K562 (cell line): ENCODE measurements around the gene ABCC11. TPM values are rescaled to one million over a fixed set of nuclear protein-coding genes. Genes with fewer than 3 reads are reported as not detected.

Experiments
- ATAC-seq: fragments of 200-7000 bp; cut with Tn5 transposase; 3 replicates; pipeline ENCODE4 v1.9.1; 2020; ENCODE audit warnings: moderate library complexity
- BruUV-seq: library from RNA; stranded (reverse); fragments of 400-500 nt; replicated peaks from 2 replicates; lab custom pipeline; 2021; lab: Mats Ljungman, UMichigan
- CTCF ChIA-PET: fragments of 300-600 bp; formaldehyde crosslinking; extraction: SDS; loops from one replicate; lab custom pipeline; 2021; ENCODE audit warnings: low intra/inter-chr PET ratio; lab: Yijun Ruan, JAX
- POLR2A ChIA-PET: fragments of 300-600, 350-650 bp; sonication (Branson Sonifier 250); formaldehyde crosslinking; extraction: SDS; loops from one replicate; lab custom pipeline; 2021; ENCODE audit warnings: antibody characterized with exemption, inconsistent platforms; lab: Yijun Ruan, JAX
- DNase-seq, 4 experiments: peaks; one replicate each; pipeline versions ENCODE4 v3.0.0 to v3.0.0-alpha.2; 2011 to 2018; ENCODE audit warnings: low spot score in 3 of 4, mixed read lengths in 3 of 4; ENCODE audit errors: extremely low read depth in 1 of 4
- FAIRE-seq: peaks from 2 replicates; lab custom pipeline; 2011; peaks lifted over from hg19 to GRCh38; lab: Jason Lieb, UNC
- H2AFZ ChIP-seq: 2 replicates; pipeline ENCODE4 v1.6.0; 2011; ENCODE audit warnings: low read depth, low read length, control low read depth, inconsistent platforms
- H3K27ac ChIP-seq: fragments of 200-600 bp; 3 replicates; pipeline ENCODE4 v1.8.0; 2011; ENCODE audit warnings: low read depth, mild to moderate bottlenecking, control low read depth, inconsistent platforms, low read length, moderate library complexity, mixed read lengths; ENCODE audit errors: extremely low read depth
- H3K27me3 ChIP-seq, 2 experiments: fragments of 300-600 bp in 1 of 2; 2 replicates in 1 of 2; 3 replicates in 1 of 2; pipeline versions ENCODE4 v1.6.0 to v1.8.0; 2011; ENCODE audit warnings: inconsistent platforms in 2 of 2, low read length in 2 of 2, mild to moderate bottlenecking in 1 of 2, mixed read lengths in 1 of 2, moderate library complexity in 1 of 2; ENCODE audit not compliant: control insufficient read depth in 2 of 2, insufficient read depth in 2 of 2
- H3K36me3 ChIP-seq: fragments of 300-600 bp; 3 replicates; pipeline ENCODE4 v1.8.0; 2011; ENCODE audit warnings: mild to moderate bottlenecking, low read length, inconsistent platforms; ENCODE audit not compliant: control insufficient read depth, insufficient read depth
- H3K4me1 ChIP-seq, 2 experiments: fragments of 200-600 bp in 1 of 2; replicated peaks in 1 of 2; 2 replicates in 1 of 2; 3 replicates in 1 of 2; pipeline versions ENCODE4 v1.5.1 to v1.8.0; 2011; ENCODE audit warnings: inconsistent platforms in 2 of 2, low read length in 2 of 2, mild to moderate bottlenecking in 1 of 2, mixed read lengths in 1 of 2, moderate library complexity in 1 of 2; ENCODE audit not compliant: control insufficient read depth in 2 of 2, insufficient read depth in 2 of 2
- H3K4me2 ChIP-seq: 2 replicates; pipeline ENCODE4 v1.6.1; 2011; ENCODE audit warnings: low read length, control low read depth, inconsistent platforms, mixed read lengths; ENCODE audit not compliant: insufficient read depth
- H3K4me3 ChIP-seq: fragments of 200-600 bp; sonication (generic), shearing (Covaris generic); 2 replicates; pipeline ENCODE4 v1.5.1; 2016; ENCODE audit warnings: control low read depth, inconsistent platforms
- H3K79me2 ChIP-seq: fragments of 200-600 bp; 3 replicates; pipeline ENCODE4 v1.8.0; 2011; ENCODE audit warnings: low read length, inconsistent platforms; ENCODE audit not compliant: control insufficient read depth, insufficient read depth
- H3K9ac ChIP-seq, 2 experiments: 2 replicates each; pipeline versions ENCODE4 v1.6.0 to v1.6.1; 2011; ENCODE audit warnings: low read depth in 2 of 2, low read length in 2 of 2, control low read depth in 1 of 2, inconsistent platforms in 1 of 2, mild to moderate bottlenecking in 1 of 2, mixed read lengths in 1 of 2; ENCODE audit not compliant: insufficient read depth in 1 of 2
- H3K9me1 ChIP-seq: one replicate; pipeline ENCODE4 v1.6.0; 2011; ENCODE audit warnings: inconsistent platforms, mild to moderate bottlenecking, low read length, moderate library complexity; ENCODE audit not compliant: control insufficient read depth, insufficient read depth
- H3K9me3 ChIP-seq: replicated peaks from 2 replicates; pipeline ENCODE4 v1.5.1; 2011; ENCODE audit warnings: low read depth, low read length, inconsistent platforms; ENCODE audit not compliant: control insufficient read depth, insufficient read depth
- H4K20me1 ChIP-seq: replicated peaks from 2 replicates; pipeline ENCODE4 v1.6.1; 2011; ENCODE audit warnings: low read length, inconsistent platforms, mixed read lengths; ENCODE audit not compliant: control insufficient read depth, insufficient read depth
- ARID2 ChIP-seq: fragments of 450-650 bp; IDR thresholded peaks from 2 replicates; pipeline ENCODE4 v1.6.1; 2017; ENCODE audit warnings: antibody characterized with exemption, mild to moderate bottlenecking
- BHLHE40 ChIP-seq: IDR thresholded peaks from 2 replicates; pipeline ENCODE4 v1.6.1; 2011; ENCODE audit warnings: low read length, improper control_type of control experiment
- CC2D1A ChIP-seq: fragments of 450-650 bp; IDR thresholded peaks from 2 replicates; pipeline ENCODE4 v1.6.1; 2017; ENCODE audit warnings: mild to moderate bottlenecking
- HNRNPUL1 ChIP-seq: fragments of 200-400 bp; formaldehyde crosslinking; IDR thresholded peaks from 2 replicates; pipeline ENCODE4 v1.6.1; 2017; ENCODE audit warnings: low read length
- MAX ChIP-seq: sonication (generic); formaldehyde crosslinking; IDR thresholded peaks from 2 replicates; pipeline ENCODE4 v1.9.0; 2022; ENCODE audit warnings: mild to moderate bottlenecking, missing genetic modification reagents
- MTA3 ChIP-seq: fragments of 450-650 bp; formaldehyde crosslinking; IDR thresholded peaks from 2 replicates; pipeline ENCODE4 v1.6.1; 2017; ENCODE audit warnings: mild to moderate bottlenecking, borderline replicate concordance
- MXI1 ChIP-seq: IDR thresholded peaks from 2 replicates; pipeline ENCODE4 v1.6.1; 2011; ENCODE audit warnings: low read depth, mild to moderate bottlenecking, improper control_type of control experiment, low read length
- RAD21 ChIP-seq, 2 experiments: fragments of 250-450 bp in 1 of 2; fragments of 450-650 bp in 1 of 2; sonication (Bioruptor Pico) in 1 of 2; formaldehyde crosslinking in 1 of 2; IDR thresholded peaks in 1 of 2; conservative IDR thresholded peaks in 1 of 2; 2 replicates each; pipeline versions ENCODE4 v1.4.0 to v1.8.0; 2020 to 2022; ENCODE audit warnings: mild to moderate bottlenecking in 2 of 2, moderate library complexity in 1 of 2
- SIX5 ChIP-seq, 2 experiments: IDR thresholded peaks; 2 replicates each; pipeline ENCODE4 v1.6.1; 2011; ENCODE audit warnings: low read length in 2 of 2, borderline replicate concordance in 1 of 2, low read depth in 1 of 2, mild to moderate bottlenecking in 1 of 2, moderate library complexity in 1 of 2; ENCODE audit not compliant: insufficient read depth in 1 of 2
- SMAD4 ChIP-seq: fragments of 250-450 bp; sonication (Bioruptor Pico); conservative IDR thresholded peaks from 2 replicates; pipeline ENCODE4 v1.8.0; 2021; ENCODE audit warnings: inconsistent platforms, mild to moderate bottlenecking, moderate library complexity
- STAG1 ChIP-seq: sonication (generic); formaldehyde crosslinking; IDR thresholded peaks from 2 replicates; pipeline ENCODE4 v1.5.0; 2020; ENCODE audit warnings: missing genetic modification reagents, borderline replicate concordance
- TBP ChIP-seq: optimal IDR thresholded peaks from 2 replicates; pipeline ENCODE3; 2011; ENCODE audit warnings: low read depth, low read length, improper control_type of control experiment
- WGBS: fragments of 100-300 bp; shearing (Covaris generic); methylation state at CpG from one replicate; pipeline ENCODE4 v1.1.6; 2016; ENCODE audit warnings: low coverage, mixed read lengths; ENCODE audit not compliant: insufficient coverage; ENCODE audit errors: missing lambda C conversion rate; 5-methylcytosine and 5-hydroxymethylcytosine counted together
- in situ Hi-C: fragments of 300-500 bp; cut with MboI; formaldehyde crosslinking; loops from 4 replicates; pipeline ENCODE4 v1.15.0; 2018; ENCODE audit warnings: inconsistent platforms, mixed read lengths
- intact Hi-C: fragments of 100-400 bp; cut with micrococcal nuclease; formaldehyde crosslinking; loops from 2 replicates; pipeline ENCODE4 v1.14.2; 2022
- polyA plus RNA-seq, 8 experiments: library from polyadenylated mRNA; depleted of rRNA in 4 of 8; stranded (reverse) in 5 of 8; unstranded in 3 of 8; fragments of >200 nt; fragmentation: Nextera tagmentation in 2 of 8; fragmentation: Illumina TruSeq in 1 of 8; extraction: Ambion mirVana in 2 of 8; extraction: Trizol in 1 of 8; gene quantifications; 2 replicates each; pipeline versions ENCODE4 v1.2.1 to v1.2.3, GENCODE V29; 2011 to 2014; ENCODE audit warnings: inconsistent platforms in 1 of 8, missing spikeins in 1 of 8
- total RNA-seq, 7 experiments: library from RNA; depleted of rRNA in 6 of 7; stranded (reverse); fragments of >200 nt in 6 of 7; fragmentation: Illumina TruSeq in 2 of 7; extraction: Trizol in 2 of 7; gene quantifications; 2 replicates each; pipeline versions ENCODE4 v1.2.1 to v1.2.3, GENCODE V29; 2011 to 2021; ENCODE audit warnings: low replicate concordance in 1 of 7
- TF ChIP-seq, protein P1 (sequence below): fragments of 450-650 bp; formaldehyde crosslinking; IDR thresholded peaks from 2 replicates; pipeline ENCODE4 v1.4.0; 2020; ENCODE audit warnings: mild to moderate bottlenecking, moderate library complexity
- TF ChIP-seq, protein P2 (sequence below): sonication (generic); formaldehyde crosslinking; IDR thresholded peaks from 2 replicates; pipeline ENCODE4 v1.8.0; 2023; ENCODE audit warnings: missing genetic modification reagents, mild to moderate bottlenecking, borderline replicate concordance

Gene ABCC11
- total and polyA plus RNA-seq, 9 of the 15 experiments (the other 6 are each of a cell fraction or from before 2014, with no cell fraction given) = 0.04 to 0.14 (median 0.04) TPM; not detected in 6

DNA sequence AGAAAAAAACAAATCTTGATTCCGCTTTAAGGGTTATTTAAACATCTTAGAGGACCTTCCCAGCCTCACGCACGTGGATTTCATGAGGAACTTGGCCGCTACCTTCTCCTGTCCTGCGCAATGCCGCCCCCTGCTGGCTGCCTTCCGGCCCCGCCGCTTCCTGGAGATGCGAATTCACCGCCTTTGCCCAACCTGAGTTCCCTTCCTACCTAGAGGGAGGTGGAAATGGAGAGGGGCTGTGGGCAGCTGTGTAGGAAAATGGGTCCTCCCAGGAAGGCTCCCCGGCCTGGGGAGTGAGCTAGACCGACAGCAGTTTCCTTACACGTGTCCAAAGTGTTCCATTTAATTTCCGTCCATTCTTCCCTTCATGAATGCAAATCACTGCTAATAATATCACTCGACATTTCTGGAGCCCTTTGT, 90.5 kb downstream of the ABCC11 start:
- peak overlapping the region; percentile 75; the same call in 1 of the 2 replicates for H2AFZ ChIP-seq
- in situ Hi-C loops = no loop called here
- intact Hi-C loops = loop anchor here (1.0 to 10.0 kb wide), 4 partner anchors 38 to 1120 kb away; no protein-coding TSS in a partner anchor
- peaks cover 0 to 3% of the 10 kb centered on the region in 2 experiments; a peak in 2 of 5 replicates for H3K4me1 ChIP-seq
- H3K27me3 ChIP-seq = peaks cover 15 to 50% of the 10 kb centered on the region in 2 experiments; a peak in 3 of 5 replicates
- H3K4me2 ChIP-seq = no peak overlapping the region; the same call in 1 of the 2 replicates
- no peak overlapping the region for H3K9ac ChIP-seq
- no peaks in the 10 kb centered on the region for H3K36me3 ChIP-seq
- WGBS = 3% methylated on average over 16 of the region's 16 CpGs
- no TSS peak for BruUV-seq
- FAIRE-seq (peak; percentile 87), ATAC-seq (peak; percentile 96), DNase-seq (peak; percentile 68 to 82 (median 78))
- no peaks in the 10 kb centered on the region for H3K79me2 ChIP-seq
- no peaks in the 10 kb centered on the region for H4K20me1 ChIP-seq
- H3K4me3 ChIP-seq = no peak overlapping the region
- no peaks in the 10 kb centered on the region for H3K9me1 ChIP-seq
- CTCF ChIA-PET = interaction anchor here (0.8 to 1.5 kb wide), 3 partner anchors 1015 to 1303 kb away, joined by 3 to 6 read pairs (median 4); no protein-coding TSS in a partner anchor
- no peak overlapping the region for H3K27ac ChIP-seq
- H3K9me3 ChIP-seq = no peaks in the 10 kb centered on the region
- POLR2A ChIA-PET = interaction anchor here (0.6 kb wide), 1 partner anchor 511 kb away, joined by 4 read pairs; no protein-coding TSS in a partner anchor
- TF ChIP-seq RAD21 (CRISPR knock-in tag; conservative IDR thresholded peaks at IDR 0.05 in 1 of 2, IDR thresholded peaks at IDR 0.05 in 1 of 2) (peak; percentile 62 to 85), CC2D1A (peak; percentile 56; the same call in 1 of the 2 replicates), TBP (peak; percentile 39), SMAD4 (CRISPR knock-in tag) (no peak), MXI1 (0 out of 2 replicates have a peak, but pooled peaks have one; percentile 26), STAG1 (CRISPR knock-in tag) (peak; percentile 97), MAX (CRISPR knock-in tag) (0 out of 2 replicates have a peak, but pooled peaks have one; percentile 30), BHLHE40 (peak; percentile 73), ARID2 (0 out of 2 replicates have a peak, but pooled peaks have one; percentile 61), SIX5 (IDR thresholded peaks at IDR 0.05; ENCODE audit: borderline replicate concordance in 1 of 2, insufficient read depth in 1 of 2, low read depth in 1 of 2, low read length in 2 of 2) (no peak), HNRNPUL1 (no peak), MTA3 (no peak)
- TF ChIP-seq, protein P1, sequence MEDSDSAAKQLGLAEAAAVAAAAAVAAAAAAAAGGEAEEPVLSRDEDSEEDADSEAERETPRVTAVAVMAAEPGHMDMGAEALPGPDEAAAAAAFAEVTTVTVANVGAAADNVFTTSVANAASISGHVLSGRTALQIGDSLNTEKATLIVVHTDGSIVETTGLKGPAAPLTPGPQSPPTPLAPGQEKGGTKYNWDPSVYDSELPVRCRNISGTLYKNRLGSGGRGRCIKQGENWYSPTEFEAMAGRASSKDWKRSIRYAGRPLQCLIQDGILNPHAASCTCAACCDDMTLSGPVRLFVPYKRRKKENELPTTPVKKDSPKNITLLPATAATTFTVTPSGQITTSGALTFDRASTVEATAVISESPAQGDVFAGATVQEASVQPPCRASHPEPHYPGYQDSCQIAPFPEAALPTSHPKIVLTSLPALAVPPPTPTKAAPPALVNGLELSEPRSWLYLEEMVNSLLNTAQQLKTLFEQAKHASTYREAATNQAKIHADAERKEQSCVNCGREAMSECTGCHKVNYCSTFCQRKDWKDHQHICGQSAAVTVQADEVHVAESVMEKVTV = peak; percentile 46
- TF ChIP-seq, protein P2, sequence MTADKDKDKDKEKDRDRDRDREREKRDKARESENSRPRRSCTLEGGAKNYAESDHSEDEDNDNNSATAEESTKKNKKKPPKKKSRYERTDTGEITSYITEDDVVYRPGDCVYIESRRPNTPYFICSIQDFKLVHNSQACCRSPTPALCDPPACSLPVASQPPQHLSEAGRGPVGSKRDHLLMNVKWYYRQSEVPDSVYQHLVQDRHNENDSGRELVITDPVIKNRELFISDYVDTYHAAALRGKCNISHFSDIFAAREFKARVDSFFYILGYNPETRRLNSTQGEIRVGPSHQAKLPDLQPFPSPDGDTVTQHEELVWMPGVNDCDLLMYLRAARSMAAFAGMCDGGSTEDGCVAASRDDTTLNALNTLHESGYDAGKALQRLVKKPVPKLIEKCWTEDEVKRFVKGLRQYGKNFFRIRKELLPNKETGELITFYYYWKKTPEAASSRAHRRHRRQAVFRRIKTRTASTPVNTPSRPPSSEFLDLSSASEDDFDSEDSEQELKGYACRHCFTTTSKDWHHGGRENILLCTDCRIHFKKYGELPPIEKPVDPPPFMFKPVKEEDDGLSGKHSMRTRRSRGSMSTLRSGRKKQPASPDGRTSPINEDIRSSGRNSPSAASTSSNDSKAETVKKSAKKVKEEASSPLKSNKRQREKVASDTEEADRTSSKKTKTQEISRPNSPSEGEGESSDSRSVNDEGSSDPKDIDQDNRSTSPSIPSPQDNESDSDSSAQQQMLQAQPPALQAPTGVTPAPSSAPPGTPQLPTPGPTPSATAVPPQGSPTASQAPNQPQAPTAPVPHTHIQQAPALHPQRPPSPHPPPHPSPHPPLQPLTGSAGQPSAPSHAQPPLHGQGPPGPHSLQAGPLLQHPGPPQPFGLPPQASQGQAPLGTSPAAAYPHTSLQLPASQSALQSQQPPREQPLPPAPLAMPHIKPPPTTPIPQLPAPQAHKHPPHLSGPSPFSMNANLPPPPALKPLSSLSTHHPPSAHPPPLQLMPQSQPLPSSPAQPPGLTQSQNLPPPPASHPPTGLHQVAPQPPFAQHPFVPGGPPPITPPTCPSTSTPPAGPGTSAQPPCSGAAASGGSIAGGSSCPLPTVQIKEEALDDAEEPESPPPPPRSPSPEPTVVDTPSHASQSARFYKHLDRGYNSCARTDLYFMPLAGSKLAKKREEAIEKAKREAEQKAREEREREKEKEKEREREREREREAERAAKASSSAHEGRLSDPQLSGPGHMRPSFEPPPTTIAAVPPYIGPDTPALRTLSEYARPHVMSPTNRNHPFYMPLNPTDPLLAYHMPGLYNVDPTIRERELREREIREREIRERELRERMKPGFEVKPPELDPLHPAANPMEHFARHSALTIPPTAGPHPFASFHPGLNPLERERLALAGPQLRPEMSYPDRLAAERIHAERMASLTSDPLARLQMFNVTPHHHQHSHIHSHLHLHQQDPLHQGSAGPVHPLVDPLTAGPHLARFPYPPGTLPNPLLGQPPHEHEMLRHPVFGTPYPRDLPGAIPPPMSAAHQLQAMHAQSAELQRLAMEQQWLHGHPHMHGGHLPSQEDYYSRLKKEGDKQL (CRISPR knock-in tag) = no peak
